ENCODE results near the gene F8.
"Not testable (repeated sequence)": the region's sequence is repeated elsewhere in the genome, so short reads cannot be mapped to it uniquely, and the experiment has no call there.

The F8 gene

GRCh38 chrX:154821523-154821922, 201.0 kb downstream of the F8 start:
- FAIRE-seq (no peak), DNase-seq (ENCODE audit: insufficient read length, low spot score) (no peak)

GRCh38 chrX:154819771-154820341, 202.7 kb downstream of the F8 start:
- no peak for FAIRE-seq
- DNase-seq (ENCODE audit: insufficient read length, low spot score), result no peak

- FAIRE-seq, result no peak
- DNase-seq (ENCODE audit: insufficient read length, low spot score), result no peak
Measured at GRCh38 chrX:154818916-154819770, 203.4 kb downstream of the F8 start.

DNA sequence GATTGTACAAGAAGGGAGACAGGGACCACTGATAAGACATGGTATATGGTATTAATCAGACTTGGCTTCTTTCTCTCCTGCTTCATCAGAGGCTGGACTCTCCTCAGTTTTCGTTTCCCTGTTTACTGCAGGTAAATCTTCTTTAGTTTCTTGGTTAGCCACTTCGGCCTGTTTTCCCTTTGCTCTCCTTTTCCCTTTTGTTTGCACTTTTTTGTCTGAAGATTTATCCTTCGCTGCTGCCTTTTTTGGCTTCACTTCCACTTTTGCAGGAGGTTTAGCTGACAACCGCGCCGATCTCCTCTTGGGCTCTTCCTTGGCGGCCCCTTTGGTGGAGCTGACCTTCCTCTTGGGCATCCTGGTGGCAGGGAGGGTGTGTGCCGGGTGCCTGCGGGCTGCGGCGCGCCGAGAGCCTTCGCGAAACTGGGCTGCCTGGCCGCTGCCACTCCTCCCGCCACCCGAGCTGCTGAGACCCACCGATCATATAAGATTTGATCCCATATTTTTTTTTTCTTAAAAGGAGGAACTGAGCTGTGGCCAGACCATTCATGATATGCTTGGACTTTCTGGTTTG, 205.4 kb downstream of the F8 start:
- not testable (repeated sequence) for DNase-seq (ENCODE audit: insufficient read length, low spot score); FAIRE-seq

- not testable (repeated sequence) for FAIRE-seq; DNase-seq (ENCODE audit: insufficient read length, low spot score)
Measured at GRCh38 chrX:154816326-154816898, 206.1 kb downstream of the F8 start.

GRCh38 chrX:154815274-154815818, 207.2 kb downstream of the F8 start:
- DNase-seq (ENCODE audit: insufficient read length, low spot score), result no peak

GRCh38 chrX:154813801-154814200, 208.7 kb downstream of the F8 start:
- DNase-seq (ENCODE audit: insufficient read length, low spot score) (no peak), FAIRE-seq (no peak)

More at GRCh38 chrX:154815274-154815818, 207.2 kb downstream of the F8 start:
- no peak for FAIRE-seq

DNA sequence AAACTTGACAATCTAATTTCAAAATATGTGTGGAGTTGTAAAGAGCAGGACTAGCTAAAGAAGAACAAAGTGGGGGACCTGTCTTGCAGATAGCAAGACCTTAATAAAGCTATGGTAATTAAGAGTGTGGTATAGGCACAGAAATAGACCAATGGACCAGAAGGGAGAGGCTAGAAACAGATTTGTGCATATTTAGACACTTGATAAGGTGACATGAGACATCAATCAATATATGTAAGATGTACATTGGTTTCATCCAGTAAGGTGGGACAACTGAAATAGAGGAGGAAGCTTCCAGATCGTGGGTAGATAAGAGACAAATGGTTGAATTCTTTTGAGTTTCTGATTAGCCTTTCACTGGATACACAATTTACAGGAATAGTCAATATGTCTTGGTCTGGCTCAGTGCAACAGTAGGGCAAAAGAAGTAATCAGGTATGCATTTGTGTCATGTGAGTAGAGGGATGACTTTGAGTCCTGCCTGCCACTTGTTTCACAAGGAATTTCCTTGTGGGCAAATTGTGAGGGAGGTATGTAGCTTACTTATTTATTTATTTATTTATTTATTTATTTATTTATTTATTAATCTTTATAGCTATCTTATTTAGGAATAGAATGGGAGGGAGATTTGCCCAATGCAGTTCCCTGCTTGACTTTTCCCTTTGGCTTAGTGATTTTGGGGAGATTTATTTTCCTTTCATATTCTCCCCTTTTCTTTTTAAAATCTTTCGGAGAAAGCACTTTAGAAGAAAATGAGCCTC, 210.0 kb downstream of the F8 start:
- FAIRE-seq, result no peak
- no peak for DNase-seq (ENCODE audit: insufficient read length, low spot score)

- no peak for FAIRE-seq
- DNase-seq (ENCODE audit: insufficient read length, low spot score), result no peak
Measured at GRCh38 chrX:154809939-154810665, 212.4 kb downstream of the F8 start.

DNA sequence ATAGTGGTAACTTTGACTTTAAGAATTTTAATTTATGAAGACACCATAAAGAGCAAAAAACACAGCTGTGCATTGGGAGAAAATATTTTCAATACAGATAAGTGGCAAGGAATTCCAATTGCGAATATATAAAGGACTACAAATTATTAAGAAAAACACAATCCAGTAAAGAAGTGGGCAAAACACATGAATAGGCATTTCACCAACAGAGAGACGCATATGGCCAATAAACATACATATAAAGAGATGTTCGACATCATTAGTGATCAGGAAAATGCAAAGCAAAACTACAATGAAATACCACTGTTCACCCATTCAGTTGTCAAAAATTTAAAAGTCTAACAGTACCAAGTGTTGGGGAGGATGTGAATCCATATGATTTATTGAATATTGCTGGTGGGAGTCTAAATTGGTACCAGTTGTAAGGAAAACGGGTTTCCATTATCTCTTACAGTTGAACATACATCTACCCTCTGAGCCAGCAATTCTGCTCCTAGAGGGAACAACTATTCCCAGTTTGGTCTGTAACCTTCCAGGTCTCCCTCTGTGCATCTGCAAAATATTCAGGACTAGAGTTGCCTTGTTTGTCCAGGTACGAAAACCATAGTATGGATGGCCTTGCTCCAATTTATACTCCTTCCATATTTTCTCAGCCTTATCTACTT, 215.6 kb downstream of the F8 start:
- no peak for DNase-seq (ENCODE audit: insufficient read length, low spot score)
- FAIRE-seq, result no peak

GRCh38 chrX:154805696-154806091, 216.8 kb downstream of the F8 start:
- DNase-seq (ENCODE audit: insufficient read length, low spot score), result no peak
- no peak for FAIRE-seq

- FAIRE-seq (no peak), DNase-seq (ENCODE audit: insufficient read length, low spot score) (peak; percentile 9)
Measured at GRCh38 chrX:154804957-154805695, 217.4 kb downstream of the F8 start, which contains the start of gene MPP1. Gene MPP1, minus strand, starts transcription at chrX:154805485. Its CDS starts 112 bp downstream, at chrX:154805373.

GRCh38 chrX:154804261-154804956, 218.1 kb downstream of the F8 start:
- FAIRE-seq, result no peak
- DNase-seq (ENCODE audit: insufficient read length, low spot score), result no peak

DNA sequence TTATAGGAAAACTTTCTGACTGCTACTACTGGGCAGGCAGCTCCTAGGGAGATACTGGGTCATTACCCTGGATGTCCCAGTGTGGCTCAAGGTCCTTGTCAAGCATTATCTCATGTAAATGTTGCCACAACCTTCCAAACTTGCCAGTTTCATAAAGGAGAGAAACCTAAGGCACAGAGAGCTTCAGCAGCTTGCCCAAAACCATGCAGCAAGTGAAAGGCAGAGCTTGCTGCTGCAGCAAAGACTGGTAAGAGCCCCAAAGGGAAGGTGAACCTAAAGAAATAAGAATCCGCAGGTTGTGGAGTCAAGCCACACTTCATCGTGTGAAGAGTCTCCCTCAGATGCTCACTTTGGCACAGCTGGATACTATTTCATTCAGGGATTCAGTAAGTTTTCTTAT, 219.6 kb downstream of the F8 start:
- DNase-seq (ENCODE audit: insufficient read length, low spot score), result no peak
- FAIRE-seq, result no peak

DNA sequence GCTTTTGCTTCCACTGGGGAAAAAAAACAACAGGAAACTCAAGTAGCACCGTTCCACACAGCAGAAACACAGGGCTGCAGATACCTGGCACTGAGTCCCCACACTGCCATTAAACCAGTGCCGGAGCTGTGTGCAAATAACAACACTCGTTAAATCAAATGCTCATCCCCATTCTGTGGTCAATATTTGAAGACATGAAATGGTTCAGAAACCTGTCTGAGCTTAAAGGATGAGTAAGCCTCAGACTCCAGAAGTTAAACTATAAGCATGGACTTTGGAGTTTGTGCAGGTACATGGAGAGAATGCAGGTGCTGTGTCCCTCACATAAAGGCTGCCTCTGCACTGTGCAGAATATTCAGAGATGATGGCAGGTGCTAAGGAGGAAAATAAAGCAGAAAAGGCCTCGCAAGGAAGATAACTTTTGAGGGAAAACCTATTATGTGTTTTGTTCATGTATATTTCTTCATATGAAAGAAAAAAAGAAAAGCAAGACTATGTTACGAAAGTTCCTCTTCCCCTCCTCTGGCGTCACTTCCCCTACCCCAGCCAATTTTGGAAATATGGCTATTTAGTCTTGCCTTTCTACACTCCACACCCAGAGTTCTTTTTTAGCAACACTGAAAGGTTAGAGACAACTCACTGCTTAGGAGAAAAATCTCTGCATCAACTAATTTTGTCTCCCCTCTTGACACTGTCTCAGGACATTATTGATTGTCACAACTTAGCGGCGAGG, 221.9 kb downstream of the F8 start:
- no peak for FAIRE-seq

GRCh38 chrX:154799556-154800348, 222.8 kb downstream of the F8 start:
- no peak for FAIRE-seq
- DNase-seq (ENCODE audit: insufficient read length, low spot score), result no peak

More for the DNA sequence above, 221.9 kb downstream of the F8 start:
- DNase-seq (ENCODE audit: insufficient read length, low spot score), result no peak

Data from HTR-8/SVneo (cell line).